Activated B cell treated with CpG ODN at 0.5 μM for 24 hours (primary cell): ENCODE results near the gene XPNPEP2. TPM values are rescaled to one million over a fixed set of nuclear protein-coding genes. Genes with fewer than 3 reads are reported as not detected.

Experiments
- ATAC-seq: fragments of 200-7000 bp; cut with Tn5 transposase; one replicate; pipeline ENCODE4 v1.10.0; 2021; ENCODE audit warnings: low read depth, mild to moderate bottlenecking, moderate library complexity
- CTCF ChIA-PET: fragments of 350-600 bp; sonication (Branson Sonifier 250); formaldehyde crosslinking; loops from one replicate; lab custom pipeline; 2021; ENCODE audit warnings: antibody characterized with exemption; lab: Charles Lee
- POLR2A ChIA-PET: fragments of 350-600 bp; sonication (Branson Sonifier 250); formaldehyde crosslinking; loops from one replicate; lab custom pipeline; 2021; ENCODE audit warnings: antibody characterized with exemption; lab: Charles Lee
- DNase-seq: peaks from one replicate; pipeline ENCODE4 v3.0.0; 2022
- H3K27ac Mint-ChIP-seq: one replicate; pipeline ENCODE4 v1.8.0; 2020; ENCODE audit warnings: mixed read lengths
- H3K27me3 Mint-ChIP-seq: one replicate; pipeline ENCODE4 v1.8.0; 2021; ENCODE audit warnings: mixed read lengths
- H3K36me3 Mint-ChIP-seq: one replicate; pipeline ENCODE4 v1.8.0; 2021; ENCODE audit warnings: low read depth, mixed read lengths
- H3K4me1 Mint-ChIP-seq: one replicate; pipeline ENCODE4 v1.8.0; 2021; ENCODE audit warnings: mixed read lengths
- H3K4me3 Mint-ChIP-seq: one replicate; pipeline ENCODE4 v1.8.0; 2020; ENCODE audit warnings: mild to moderate bottlenecking, mixed read lengths
- H3K9me3 Mint-ChIP-seq: one replicate; pipeline ENCODE4 v1.8.0; 2020; ENCODE audit warnings: mixed read lengths
- intact Hi-C: fragments of 100-400 bp; cut with micrococcal nuclease; formaldehyde crosslinking; loops from one replicate; pipeline ENCODE4 v1.15.1; 2024
- total RNA-seq: library from RNA; stranded (reverse); gene quantifications from 2 replicates; pipeline ENCODE4 v1.2.3, GENCODE V29; 2022
- TF ChIP-seq, protein P1 (sequence below): fragments of 200-600 bp; IDR thresholded peaks from one replicate; pipeline ENCODE4 v1.8.0; 2022; ENCODE audit warnings: antibody characterized with exemption, mild to moderate bottlenecking

XPNPEP2 gene
- total RNA-seq, 1 donor from 2014 or later: 0.07 TPM

DNA sequence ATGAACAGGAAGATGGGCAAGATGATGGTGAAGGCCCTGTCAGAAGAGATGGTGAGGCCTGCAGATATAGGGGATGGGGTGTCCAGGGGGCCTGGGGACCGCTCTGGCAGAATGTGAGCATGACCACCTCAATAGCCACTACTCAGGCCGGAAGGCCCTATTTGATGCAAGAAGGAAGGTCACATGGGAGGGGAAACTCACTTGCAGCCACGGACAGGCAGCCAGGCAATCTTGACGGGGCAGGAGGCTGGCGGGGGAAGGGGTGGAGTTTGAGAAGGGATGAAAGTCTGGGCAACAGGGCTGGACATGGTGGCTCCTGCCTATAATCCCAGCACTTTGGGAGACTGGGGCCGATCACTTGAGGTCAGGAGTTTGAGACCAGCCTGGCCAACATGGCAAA, 49.7 kb downstream of the XPNPEP2 start:
- CTCF ChIA-PET: no interaction called here
- H3K9me3 Mint-ChIP-seq: no peaks in the 10 kb centered on the region
- no peak overlapping the region for H3K4me3 Mint-ChIP-seq
- intact Hi-C loops: no loop called here
- peak overlapping the region; percentile 46 for H3K27ac Mint-ChIP-seq
- DNase-seq: no peak
- peaks cover 74% of the 10 kb centered on the region for H3K36me3 Mint-ChIP-seq
- no peak for ATAC-seq
- H3K27me3 Mint-ChIP-seq: no peaks in the 10 kb centered on the region
- TF ChIP-seq, protein P1, sequence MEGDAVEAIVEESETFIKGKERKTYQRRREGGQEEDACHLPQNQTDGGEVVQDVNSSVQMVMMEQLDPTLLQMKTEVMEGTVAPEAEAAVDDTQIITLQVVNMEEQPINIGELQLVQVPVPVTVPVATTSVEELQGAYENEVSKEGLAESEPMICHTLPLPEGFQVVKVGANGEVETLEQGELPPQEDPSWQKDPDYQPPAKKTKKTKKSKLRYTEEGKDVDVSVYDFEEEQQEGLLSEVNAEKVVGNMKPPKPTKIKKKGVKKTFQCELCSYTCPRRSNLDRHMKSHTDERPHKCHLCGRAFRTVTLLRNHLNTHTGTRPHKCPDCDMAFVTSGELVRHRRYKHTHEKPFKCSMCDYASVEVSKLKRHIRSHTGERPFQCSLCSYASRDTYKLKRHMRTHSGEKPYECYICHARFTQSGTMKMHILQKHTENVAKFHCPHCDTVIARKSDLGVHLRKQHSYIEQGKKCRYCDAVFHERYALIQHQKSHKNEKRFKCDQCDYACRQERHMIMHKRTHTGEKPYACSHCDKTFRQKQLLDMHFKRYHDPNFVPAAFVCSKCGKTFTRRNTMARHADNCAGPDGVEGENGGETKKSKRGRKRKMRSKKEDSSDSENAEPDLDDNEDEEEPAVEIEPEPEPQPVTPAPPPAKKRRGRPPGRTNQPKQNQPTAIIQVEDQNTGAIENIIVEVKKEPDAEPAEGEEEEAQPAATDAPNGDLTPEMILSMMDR: no peak
- POLR2A ChIA-PET: interaction anchor here (0.7 to 1.5 kb wide), 2 partner anchors 17 to 37 kb away, joined by 6 to 7 read pairs; no protein-coding TSS in a partner anchor
- H3K4me1 Mint-ChIP-seq: peaks cover 44% of the 10 kb centered on the region

DNA sequence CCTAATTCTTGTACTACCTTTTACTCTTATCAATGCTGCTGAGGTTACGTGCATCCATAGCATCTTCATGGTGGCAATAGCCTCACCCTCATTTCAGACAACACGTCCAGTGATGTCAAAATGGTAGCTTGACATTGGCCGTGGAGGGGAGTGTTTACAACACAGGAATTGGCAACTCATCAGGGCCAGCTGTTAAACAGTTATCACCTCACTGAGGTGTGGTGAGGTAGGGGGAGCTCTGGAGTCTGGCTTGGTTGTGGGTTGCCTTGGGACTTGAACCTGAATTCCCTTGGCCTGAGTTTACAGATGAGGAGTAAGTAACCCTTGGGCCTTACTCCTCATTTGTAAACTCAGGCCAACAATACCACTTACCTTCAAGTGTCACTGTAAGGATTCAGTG, 51.4 kb downstream of the XPNPEP2 start:
- ChIA-PET CTCF (interaction anchor here (1.3 kb wide), 1 partner anchor 17 kb away, joined by 3 read pairs; no protein-coding TSS in a partner anchor), POLR2A (interaction anchor here (0.6 to 1.1 kb wide), 3 partner anchors 9 to 24 kb away, joined by 3 to 4 read pairs (median 3); no protein-coding TSS in a partner anchor)
- DNase-seq (no peak), ATAC-seq (no peak)
- H3K27me3 Mint-ChIP-seq: no peaks in the 10 kb centered on the region
- H3K27ac Mint-ChIP-seq: peak overlapping the region; percentile 21
- peaks cover 74% of the 10 kb centered on the region for H3K36me3 Mint-ChIP-seq
- H3K9me3 Mint-ChIP-seq: no peaks in the 10 kb centered on the region
- no peak overlapping the region for H3K4me3 Mint-ChIP-seq
- TF ChIP-seq, protein P1: no peak
- H3K4me1 Mint-ChIP-seq: peaks cover 31% of the 10 kb centered on the region
- intact Hi-C loops: no loop called here

- ATAC-seq (no peak), DNase-seq (no peak)
- Mint-ChIP-seq H3K4me3 (no peak overlapping the region), H3K27ac (no peak overlapping the region), H3K9me3 (no peaks in the 10 kb centered on the region), H3K36me3 (peaks cover 75% of the 10 kb centered on the region), H3K27me3 (no peaks in the 10 kb centered on the region), H3K4me1 (peaks cover 24% of the 10 kb centered on the region)
- intact Hi-C loops: no loop called here
- TF ChIP-seq, protein P1: no peak
- CTCF ChIA-PET: interaction anchor here (1.1 kb wide), 1 partner anchor 32 kb away, joined by 3 read pairs; no protein-coding TSS in a partner anchor
- POLR2A ChIA-PET: interaction anchor here (0.6 kb wide), 1 partner anchor 24 kb away, joined by 4 read pairs; no protein-coding TSS in a partner anchor
Observed at GRCh38 chrX:129790808-129791207, 52.0 kb downstream of the XPNPEP2 start.

- H3K4me3 Mint-ChIP-seq: no peak overlapping the region
- ChIA-PET POLR2A (no interaction called here), CTCF (interaction anchor here (1.1 kb wide), 1 partner anchor 32 kb away, joined by 3 read pairs; no protein-coding TSS in a partner anchor)
- TF ChIP-seq, protein P1: no peak
- H3K9me3 Mint-ChIP-seq: no peaks in the 10 kb centered on the region
- intact Hi-C loops: no loop called here
- ATAC-seq (no peak), DNase-seq (no peak)
- H3K27ac Mint-ChIP-seq: no peak overlapping the region
- no peaks in the 10 kb centered on the region for H3K27me3 Mint-ChIP-seq
- H3K4me1 Mint-ChIP-seq: peaks cover 19% of the 10 kb centered on the region
- peaks cover 76% of the 10 kb centered on the region for H3K36me3 Mint-ChIP-seq
Observed at GRCh38 chrX:129791336-129791735, 52.6 kb downstream of the XPNPEP2 start.

DNA sequence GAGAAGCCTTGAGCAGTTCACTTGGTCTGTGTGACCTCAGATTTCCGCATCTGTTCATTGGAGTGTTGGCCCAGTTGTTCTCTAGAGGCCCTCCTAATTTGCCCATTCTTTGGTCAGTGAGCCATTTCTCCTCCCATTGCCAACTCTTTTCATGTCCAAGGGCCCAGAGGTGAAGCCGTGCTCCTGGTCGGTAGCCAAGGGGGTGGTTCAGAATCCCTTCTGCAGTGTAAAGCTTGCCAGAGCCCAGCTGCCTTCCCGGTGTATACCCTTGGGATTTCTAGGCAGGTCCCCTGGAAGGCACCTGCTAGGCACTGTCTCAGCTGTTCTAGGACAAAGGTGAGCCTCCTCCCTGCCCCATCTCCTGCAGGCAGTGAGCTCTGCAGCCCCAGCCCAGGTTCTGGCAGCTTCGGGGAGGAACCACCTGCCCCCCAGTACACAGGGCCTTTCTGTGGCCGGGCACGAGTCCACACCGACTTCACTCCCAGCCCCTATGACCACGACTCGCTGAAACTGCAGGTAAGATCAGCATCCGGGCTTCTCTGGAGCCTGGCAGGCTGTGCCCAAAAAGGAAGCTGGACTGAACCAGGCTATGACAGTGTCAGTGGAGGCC, 53.3 kb downstream of the XPNPEP2 start:
- no peaks in the 10 kb centered on the region for H3K27me3 Mint-ChIP-seq
- no peak overlapping the region for H3K4me3 Mint-ChIP-seq
- TF ChIP-seq, protein P1: no peak
- no peak overlapping the region for H3K27ac Mint-ChIP-seq
- ChIA-PET CTCF (interaction anchor here (1.1 kb wide), 1 partner anchor 31 kb away, joined by 3 read pairs; no protein-coding TSS in a partner anchor), POLR2A (interaction anchor here (4.0 kb wide), 1 partner anchor 11 kb away, joined by 22 read pairs; no protein-coding TSS in a partner anchor)
- H3K9me3 Mint-ChIP-seq: no peaks in the 10 kb centered on the region
- H3K4me1 Mint-ChIP-seq: peaks cover 14% of the 10 kb centered on the region
- ATAC-seq (no peak), DNase-seq (no peak)
- intact Hi-C loops: no loop called here
- peaks cover 75% of the 10 kb centered on the region for H3K36me3 Mint-ChIP-seq
